UCSD-AML1 (cell line): ENCODE results near the gene KICS2.

Experiments used
- DNase-seq: peaks from one replicate; lab custom pipeline; 2025; ENCODE audit not compliant: unreplicated experiment; lab: John Stamatoyannopoulos, UW

The KICS2 gene

GRCh38 chr12:64175254-64175945 lies 46.7 kb downstream of the KICS2 start:
- DNase-seq = no peak

GRCh38 chr12:64173456-64173855 lies 48.6 kb downstream of the KICS2 start:
- DNase-seq = no peak
